GM12891 (cell line): ENCODE measurements around the gene TIGD2.
"Not testable (repeated sequence)": the region's sequence is repeated elsewhere in the genome, so short reads cannot be mapped to it uniquely, and the experiment has no call there.

Experiments used
- DNase-seq: peaks from one replicate; pipeline ENCODE4 v3.0.0; 2011; ENCODE audit warnings: low spot score; ENCODE audit not compliant: insufficient read length
- FAIRE-seq: peaks from 2 replicates; lab custom pipeline; 2011; peaks lifted over from hg19 to GRCh38; lab: Jason Lieb, UNC
- PAX5 ChIP-seq: IDR thresholded peaks from 2 replicates; pipeline ENCODE4 v1.6.1; 2011; ENCODE audit warnings: low read length, moderate library complexity, mild to moderate bottlenecking; ENCODE audit not compliant: insufficient read depth, severe bottlenecking
- POLR2A ChIP-seq: IDR thresholded peaks from 2 replicates; pipeline ENCODE4 v1.6.1; 2011; ENCODE audit warnings: low read depth, low read length, control low read depth
- POLR2AphosphoS5 ChIP-seq: IDR thresholded peaks from 2 replicates; pipeline ENCODE4 v1.6.1; 2011; ENCODE audit warnings: low read depth, low read length, control low read depth
- POU2F2 ChIP-seq: IDR thresholded peaks from 2 replicates; pipeline ENCODE4 v1.6.1; 2011; ENCODE audit warnings: low read depth, mild to moderate bottlenecking, control low read depth, low read length, moderate library complexity
- SPI1 ChIP-seq: IDR thresholded peaks from 2 replicates; pipeline ENCODE4 v1.6.1; 2011; ENCODE audit warnings: low read depth, low read length, control low read depth
- TAF1 ChIP-seq: IDR thresholded peaks from 2 replicates; pipeline ENCODE4 v1.6.1; 2011; ENCODE audit warnings: low read depth, low read length, control low read depth

The TIGD2 gene

DNA sequence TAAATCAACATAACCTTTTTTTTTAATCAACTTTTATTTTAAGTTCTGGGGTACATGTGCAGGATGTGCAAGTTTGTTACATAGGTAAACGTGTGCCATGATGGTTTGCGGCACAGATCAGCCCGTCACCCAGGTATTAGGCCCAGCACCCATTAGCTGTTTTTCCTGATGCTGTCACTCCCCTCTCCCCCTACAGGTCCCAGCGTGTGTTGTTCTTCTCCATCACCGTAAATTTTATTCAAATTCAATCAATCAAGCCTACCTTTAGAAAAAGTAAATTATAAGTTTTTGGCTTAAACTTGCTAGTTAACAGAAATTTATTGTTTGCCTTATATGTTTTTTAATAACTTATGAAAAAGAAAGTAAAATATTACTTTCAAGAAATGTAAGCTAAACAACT is 25.9 kb downstream of the TIGD2 start:
- DNase-seq (no peak), FAIRE-seq (no peak)
- TF ChIP-seq POU2F2: no peak
- no peak for TF ChIP-seq POLR2AphosphoS5
- TF ChIP-seq SPI1: no peak
- TF ChIP-seq PAX5: no peak
- TF ChIP-seq TAF1: no peak
- TF ChIP-seq POLR2A: no peak

DNA sequence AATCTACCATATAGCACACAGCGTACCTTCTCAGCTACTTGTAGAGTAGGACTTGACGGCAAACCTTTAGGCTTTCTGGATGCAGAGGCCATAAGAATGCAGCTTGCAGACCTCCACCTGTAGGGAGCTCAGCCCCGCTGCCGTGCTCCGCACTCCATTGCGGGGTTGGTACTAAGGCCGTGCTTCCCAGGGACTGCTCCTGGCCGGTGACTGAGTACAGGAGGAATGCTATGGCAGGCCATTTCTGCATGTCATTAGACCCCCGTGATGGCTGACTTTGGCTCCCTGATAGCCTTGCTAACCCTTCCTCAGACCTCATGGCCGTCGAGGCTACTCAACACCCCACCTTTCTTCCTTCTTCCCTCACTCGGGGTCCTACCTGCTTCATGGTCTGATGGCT is 26.4 kb downstream of the TIGD2 start:
- DNase-seq: no peak
- TF ChIP-seq SPI1 (no peak), POLR2AphosphoS5 (no peak), PAX5 (no peak), TAF1 (no peak), POU2F2 (no peak), POLR2A (no peak)
- FAIRE-seq: no peak

DNA sequence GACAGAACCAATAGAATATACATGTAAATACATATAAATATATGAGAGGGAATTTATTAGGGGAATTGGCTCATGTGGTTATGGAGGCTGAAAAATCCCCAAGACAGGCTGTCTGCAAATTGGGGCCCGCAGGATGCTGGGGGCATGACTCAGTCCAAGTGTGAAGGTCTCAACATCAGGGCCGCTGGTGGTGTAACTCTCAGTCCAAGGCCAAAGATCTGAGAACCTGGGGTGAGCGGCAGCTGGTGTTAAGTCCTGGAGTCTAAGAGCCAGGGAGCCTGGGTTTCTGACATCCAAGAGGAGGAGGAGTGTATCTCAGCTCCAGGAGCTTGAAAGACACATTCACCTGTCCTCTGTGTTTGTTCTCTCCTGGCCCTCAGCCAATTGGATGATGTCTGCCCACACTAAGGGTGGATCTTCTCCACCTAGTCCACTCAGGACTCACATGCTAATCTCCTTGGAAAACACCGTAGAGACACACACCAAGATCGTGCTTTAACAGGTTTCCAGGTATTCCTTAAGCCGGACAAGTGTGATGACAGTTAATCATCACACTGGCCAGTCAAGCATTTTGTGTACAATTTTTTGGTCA is 28.9 kb downstream of the TIGD2 start:
- FAIRE-seq (no peak), DNase-seq (no peak)

DNA sequence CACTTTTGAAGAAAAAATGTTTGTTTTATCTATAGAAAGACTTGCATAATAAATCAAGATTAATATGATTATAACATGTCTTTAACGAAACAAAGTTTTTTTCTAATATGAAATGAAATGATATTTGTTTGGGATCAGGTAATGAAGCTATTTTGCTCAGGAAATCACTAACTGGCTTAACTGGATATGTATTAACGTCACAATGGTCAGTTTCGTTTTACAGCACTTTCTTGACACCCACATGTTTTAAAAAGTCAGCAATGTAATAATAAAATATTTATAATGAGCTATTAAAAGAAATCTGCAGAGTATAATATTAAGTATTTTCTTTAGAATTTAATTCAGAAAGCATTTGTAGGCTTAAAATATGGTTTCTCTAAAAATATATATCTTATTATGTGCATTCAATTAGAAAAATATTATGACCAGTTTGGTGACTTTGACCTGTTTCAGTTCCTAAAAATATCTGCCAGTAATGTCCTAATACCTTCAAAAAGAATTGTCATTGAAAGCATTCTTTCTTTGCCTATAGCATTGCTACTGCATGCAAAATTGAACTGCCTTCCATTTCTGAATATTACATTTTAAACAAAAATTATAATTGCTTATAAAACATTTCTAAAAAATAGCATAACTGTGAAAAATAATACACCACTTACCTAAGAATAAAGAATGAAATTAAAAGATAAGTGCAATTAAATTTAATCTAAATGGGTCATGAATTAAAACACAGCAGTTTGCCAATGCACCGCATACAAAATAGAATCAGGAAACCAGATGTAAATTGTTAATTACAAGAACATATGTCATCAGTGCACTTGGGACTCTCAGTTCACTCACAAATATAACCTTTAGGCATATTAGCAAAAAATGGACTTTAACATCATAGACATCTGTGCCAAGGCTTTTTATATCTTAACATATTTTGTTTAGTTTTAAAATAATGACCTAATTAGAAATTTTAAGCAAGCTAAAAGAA is 31.6 kb downstream of the TIGD2 start:
- DNase-seq (no peak), FAIRE-seq (no peak)
- TF ChIP-seq TAF1 (no peak), POLR2A (no peak), SPI1 (peak; percentile 60; the same call in 1 of the 2 replicates), PAX5 (no peak), POU2F2 (no peak), POLR2AphosphoS5 (no peak)

More for the DNA sequence above, 28.9 kb downstream of the TIGD2 start:
- no peak for TF ChIP-seq PAX5
- no peak for TF ChIP-seq POU2F2
- no peak for TF ChIP-seq TAF1
- no peak for TF ChIP-seq POLR2A
- no peak for TF ChIP-seq SPI1
- no peak for TF ChIP-seq POLR2AphosphoS5

GRCh38 chr4:89144652-89145051 is 33.3 kb downstream of the TIGD2 start:
- not testable (repeated sequence) for DNase-seq
- peak; percentile 40 for FAIRE-seq

DNA sequence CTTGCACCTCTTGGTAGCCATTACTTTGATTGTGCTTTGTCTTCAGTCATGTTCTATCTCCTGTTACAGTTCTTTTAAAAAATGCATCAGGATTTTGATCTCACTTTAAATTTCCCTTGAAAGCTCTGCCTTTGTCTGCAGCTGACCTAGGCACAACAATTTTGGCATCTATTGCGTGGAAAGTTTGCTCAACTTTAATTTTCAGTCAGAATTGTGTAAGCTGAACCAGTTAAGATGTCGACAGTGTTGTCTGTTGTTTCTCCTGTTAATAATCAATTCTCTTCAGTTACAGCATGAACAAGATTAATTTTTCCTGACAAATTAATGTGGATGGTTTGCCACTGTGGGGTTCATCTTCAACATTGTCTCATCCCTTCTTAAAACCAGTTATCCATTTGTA is 34.9 kb downstream of the TIGD2 start:
- no peak for FAIRE-seq
- no peak for DNase-seq
- no peak for TF ChIP-seq TAF1
- TF ChIP-seq POLR2A: no peak
- no peak for TF ChIP-seq POU2F2
- no peak for TF ChIP-seq POLR2AphosphoS5
- TF ChIP-seq PAX5: no peak
- TF ChIP-seq SPI1: no peak

- no peak for FAIRE-seq
- DNase-seq: no peak
- no peak for TF ChIP-seq TAF1
- TF ChIP-seq POLR2AphosphoS5: no peak
- TF ChIP-seq POLR2A: no peak
- TF ChIP-seq POU2F2: no peak
- no peak for TF ChIP-seq SPI1
- TF ChIP-seq PAX5: no peak
Observed at GRCh38 chr4:89152972-89153371, 41.6 kb downstream of the TIGD2 start.

DNA sequence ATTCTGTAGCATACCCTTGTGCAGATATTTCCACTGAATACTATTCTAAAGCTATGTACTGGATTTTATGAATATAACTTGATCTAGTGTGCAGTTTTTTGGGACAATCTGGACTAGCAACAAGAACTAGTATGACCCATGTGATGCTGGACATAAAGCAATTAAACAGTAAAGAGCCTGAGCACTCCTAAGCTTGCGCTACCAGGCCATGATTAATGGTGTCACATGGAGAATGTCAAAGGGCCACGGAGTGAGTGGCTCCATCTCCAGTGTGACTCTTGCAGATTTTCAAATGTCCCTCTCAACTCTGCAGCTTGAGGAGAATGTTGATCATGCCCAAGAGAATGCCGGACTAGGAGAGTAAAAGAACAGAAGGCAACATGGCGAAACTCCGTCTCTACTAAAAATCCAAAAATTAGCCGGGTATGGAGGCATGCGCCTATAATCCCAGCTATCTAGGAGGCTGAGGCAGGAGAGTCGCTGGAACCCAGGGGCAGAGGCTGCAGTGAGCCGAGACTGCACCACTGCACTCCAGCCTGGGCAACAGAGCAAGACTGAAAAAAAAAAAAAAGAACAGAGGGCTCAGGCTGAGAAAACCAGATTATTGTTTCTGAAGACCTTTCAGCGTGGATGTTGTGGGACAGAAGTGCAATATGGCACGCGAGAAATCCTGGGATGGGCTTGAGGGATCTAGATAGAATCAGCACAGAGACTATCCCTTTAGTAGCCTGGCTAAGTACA is 45.0 kb downstream of the TIGD2 start:
- DNase-seq (no peak), FAIRE-seq (no peak)
- no peak for TF ChIP-seq POLR2AphosphoS5
- no peak for TF ChIP-seq POU2F2
- TF ChIP-seq POLR2A: no peak
- TF ChIP-seq PAX5: no peak
- no peak for TF ChIP-seq TAF1
- TF ChIP-seq SPI1: no peak

DNA sequence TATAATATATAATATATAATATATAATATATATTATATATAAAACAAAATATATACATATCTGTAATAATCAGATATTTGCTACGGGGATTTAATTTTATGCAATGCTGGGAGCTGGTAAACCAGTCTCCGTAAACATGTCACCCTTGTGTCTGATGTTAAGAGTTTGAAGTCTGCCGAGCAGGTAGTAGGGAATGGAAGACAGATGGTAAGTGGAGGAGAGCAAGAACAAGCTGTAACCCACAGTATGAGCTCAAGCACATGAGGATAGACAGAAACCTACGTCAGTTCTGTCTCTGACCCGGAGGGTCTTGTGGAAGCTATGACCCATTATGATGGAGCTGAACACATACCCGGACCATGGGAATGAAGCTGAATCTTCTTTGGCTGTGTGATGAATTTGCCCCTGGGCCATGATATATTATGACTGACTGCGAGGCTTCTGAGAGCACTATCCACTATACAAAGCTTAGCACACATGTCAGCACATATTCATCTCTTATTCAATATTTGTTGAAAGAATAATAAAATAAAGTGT is 46.2 kb downstream of the TIGD2 start:
- TF ChIP-seq POLR2A: no peak
- no peak for TF ChIP-seq SPI1
- no peak for TF ChIP-seq PAX5
- FAIRE-seq: no peak
- DNase-seq: no peak
